GM19324 (cell line): ENCODE results near the gene LRRC46.

Experiments used
- ATAC-seq: cut with Tn5 transposase; IDR thresholded peaks from one replicate; pipeline ENCODE4 v1.9.1; 2021; ENCODE audit warnings: mild to moderate bottlenecking, moderate library complexity; ENCODE audit not compliant: unreplicated experiment, low FRiP score

Gene LRRC46

GRCh38 chr17:47850692-47851573 lies 19.5 kb downstream of the LRRC46 start, which contains the start of gene SP6:
Gene SP6, minus strand, starts transcription at chr17:47851163. Its CDS starts 2,734 bp downstream, at chr17:47848429.
- ATAC-seq, result no peak

- ATAC-seq, result no peak
Measured at GRCh38 chr17:47851764-47852112, 20.3 kb downstream of the LRRC46 start.

GRCh38 chr17:47852113-47852949 lies 20.9 kb downstream of the LRRC46 start:
- ATAC-seq, result no peak

DNA sequence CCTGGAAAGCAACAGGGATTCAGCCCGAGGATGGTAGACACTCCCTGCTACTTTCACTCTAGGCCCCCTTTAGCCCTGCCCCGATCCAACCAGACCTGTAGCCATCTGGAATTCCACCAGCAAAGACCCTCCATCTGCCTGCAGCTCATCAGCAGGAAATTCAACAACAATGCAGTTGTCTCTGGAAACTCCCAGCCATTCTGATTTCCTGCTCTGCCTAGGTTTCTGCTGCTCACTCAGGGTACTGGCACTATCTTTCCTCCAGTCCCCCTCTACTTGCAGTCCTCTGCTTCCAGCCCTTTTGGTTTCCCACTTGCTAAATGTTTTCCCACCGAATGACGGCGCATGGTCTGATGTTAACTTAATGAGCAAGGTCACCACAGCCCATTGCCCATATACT lies 22.1 kb downstream of the LRRC46 start:
- no peak for ATAC-seq

- no peak for ATAC-seq
Measured at GRCh38 chr17:47855737-47856136, 24.3 kb downstream of the LRRC46 start.

GRCh38 chr17:47856830-47857229 lies 25.4 kb downstream of the LRRC46 start:
- no peak for ATAC-seq

GRCh38 chr17:47857551-47858455 lies 26.3 kb downstream of the LRRC46 start:
- no peak for ATAC-seq

DNA sequence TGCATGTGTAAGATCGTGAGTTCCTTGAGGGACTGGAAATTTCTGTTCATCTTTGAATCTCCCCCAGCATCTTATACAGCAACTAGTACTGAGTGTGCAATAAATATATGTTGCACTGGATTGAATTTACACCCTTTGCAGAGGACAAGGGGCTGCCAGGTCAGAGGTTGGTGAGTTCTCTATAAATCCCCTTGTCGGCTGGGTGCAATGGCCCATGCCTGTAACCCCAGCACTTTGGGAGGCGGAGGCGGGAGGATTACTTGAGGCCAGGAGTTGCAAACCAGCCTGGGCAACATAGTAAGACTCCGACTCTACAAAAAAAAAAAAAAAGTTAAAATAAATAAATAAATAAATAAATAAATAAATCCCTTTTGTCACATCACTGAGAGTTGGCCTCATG lies 28.9 kb downstream of the LRRC46 start:
- ATAC-seq, result no peak

DNA sequence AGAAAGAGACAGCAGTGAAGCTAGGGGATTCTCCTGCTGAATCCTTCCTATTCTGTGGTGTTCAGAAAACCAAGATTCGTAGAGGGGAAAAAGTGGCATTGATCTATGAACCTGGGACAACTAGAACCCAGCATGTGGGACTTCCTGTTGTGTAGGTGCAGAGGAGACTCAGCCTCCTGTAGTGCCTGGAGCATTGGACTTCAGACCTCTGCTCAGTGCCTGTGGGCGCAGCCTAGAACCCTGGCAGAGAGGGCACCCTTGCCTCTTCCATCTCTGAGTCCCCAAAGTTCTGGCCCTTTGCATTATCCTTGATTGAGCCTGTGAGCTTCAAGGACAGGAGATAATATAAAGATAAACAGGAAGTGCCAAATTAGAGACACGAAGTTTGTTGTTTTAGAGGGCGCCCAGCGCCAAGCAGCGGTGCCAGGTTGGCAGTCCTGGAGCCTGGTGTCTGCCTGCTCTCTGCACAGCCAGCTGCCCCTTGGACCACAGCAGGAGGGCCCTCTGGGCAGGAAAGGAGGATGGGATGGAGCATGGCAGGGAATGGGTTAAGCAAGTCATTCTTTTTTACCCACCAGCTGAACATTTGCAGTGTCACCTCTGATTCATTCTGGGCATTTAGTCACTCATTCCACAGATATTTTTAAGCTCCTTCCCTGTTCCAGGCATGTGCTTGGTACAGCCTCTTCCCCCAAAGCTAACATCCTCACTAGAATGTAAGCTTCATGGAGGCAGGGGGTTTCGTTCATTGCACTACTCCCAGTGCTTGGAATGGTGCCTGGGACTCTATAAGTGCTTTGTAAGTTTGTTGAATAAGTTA lies 31.4 kb downstream of the LRRC46 start:
- no peak for ATAC-seq

DNA sequence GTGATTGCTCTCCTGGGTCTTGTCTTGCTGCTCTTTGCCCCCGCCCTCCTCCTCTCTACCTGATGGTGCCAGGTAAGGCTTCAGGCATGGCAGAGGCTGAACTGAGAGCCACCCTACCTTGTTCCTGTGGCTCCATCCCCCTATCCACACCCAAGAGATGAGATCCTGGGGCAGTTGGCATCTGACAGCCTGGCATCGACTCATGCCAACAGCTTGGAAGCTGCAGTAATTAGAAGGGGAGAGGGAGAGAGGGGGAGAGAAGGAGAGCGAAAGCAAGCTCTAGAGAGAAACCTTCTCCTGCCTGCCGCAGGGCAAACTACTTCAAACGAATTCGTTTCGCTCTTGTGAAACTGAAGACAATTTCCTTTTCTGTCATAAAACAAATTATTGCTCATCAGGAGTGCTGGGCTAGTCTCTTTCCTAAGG lies 33.3 kb downstream of the LRRC46 start:
- ATAC-seq, result no peak

- ATAC-seq, result no peak
Measured at GRCh38 chr17:47866941-47867340, 35.5 kb downstream of the LRRC46 start.

DNA sequence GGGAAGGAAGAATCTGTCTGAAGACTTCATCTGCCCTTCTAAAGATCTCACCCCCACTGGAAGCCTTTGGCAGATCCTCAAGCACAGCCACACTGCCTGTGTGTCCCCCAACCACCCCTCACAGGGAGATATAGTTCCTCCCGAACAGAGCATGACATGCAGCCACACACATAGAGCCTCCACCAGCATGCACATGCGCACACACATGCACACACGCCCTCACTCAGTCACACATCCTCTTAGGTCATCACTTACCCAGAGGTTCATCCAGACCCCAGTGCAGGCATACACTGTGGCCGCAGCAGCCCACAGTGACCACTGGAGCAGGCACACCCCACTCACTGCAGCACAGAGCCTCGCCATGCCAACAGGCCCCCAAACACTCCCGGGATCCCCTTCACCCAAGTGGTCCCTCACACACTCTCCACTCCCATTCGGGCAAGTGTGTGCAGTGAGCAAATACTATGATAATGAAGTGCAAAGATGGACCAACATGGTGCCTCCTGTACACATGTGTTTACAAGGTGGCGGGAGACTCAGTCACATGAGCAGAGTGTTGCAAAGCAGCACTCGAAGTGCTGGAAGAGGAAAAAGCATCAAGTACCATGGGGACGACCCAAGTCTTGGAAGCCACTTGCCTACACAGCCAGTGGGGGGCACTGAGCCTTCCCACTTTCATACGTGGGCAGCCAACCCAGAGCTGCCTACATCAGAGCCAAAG lies 36.5 kb downstream of the LRRC46 start:
- ATAC-seq, result no peak

- ATAC-seq, result no peak
Measured at GRCh38 chr17:47869114-47869513, 37.6 kb downstream of the LRRC46 start.

DNA sequence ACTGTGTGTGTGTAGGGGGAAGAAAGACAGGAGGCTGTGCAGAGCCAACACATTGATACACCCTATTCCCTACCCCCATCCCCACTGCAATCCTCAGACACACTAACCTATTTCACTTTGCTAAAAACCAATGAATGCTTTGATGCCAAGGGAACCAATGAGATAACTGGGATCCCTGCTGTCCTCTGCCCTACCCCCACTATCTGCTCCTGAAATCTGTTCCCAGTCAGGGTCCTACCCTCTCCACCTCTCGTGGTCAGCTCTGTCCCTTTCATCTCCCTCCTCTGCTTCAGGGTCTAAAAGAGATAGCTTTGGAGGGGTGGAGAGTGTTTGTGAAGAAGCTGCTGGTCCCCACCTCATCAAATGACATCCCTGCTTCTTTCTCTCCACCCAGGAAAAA lies 38.6 kb downstream of the LRRC46 start:
- no peak for ATAC-seq

DNA sequence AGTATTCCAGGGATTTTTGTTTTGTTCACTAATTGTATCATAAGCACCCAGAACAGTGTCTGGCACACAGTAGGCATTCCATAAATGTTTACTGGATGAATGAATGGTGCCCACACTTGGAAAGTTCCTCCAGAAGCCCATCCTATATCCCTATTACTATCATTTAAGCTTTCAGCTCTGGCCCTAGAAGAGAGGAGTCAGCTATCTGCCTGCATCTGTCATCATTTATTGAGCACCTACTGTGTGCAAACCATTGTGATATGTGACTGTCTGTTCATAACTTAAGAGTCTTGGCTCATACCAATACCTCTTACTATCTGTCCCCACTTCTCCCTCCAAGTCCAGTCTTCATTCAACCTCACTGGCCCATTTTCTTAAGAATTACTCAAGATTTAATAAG lies 39.6 kb downstream of the LRRC46 start:
- ATAC-seq, result no peak

GRCh38 chr17:47872019-47872650 lies 40.7 kb downstream of the LRRC46 start:
- ATAC-seq, result no peak

- no peak for ATAC-seq
Measured at GRCh38 chr17:47872651-47873161, 41.2 kb downstream of the LRRC46 start.
